ENCODE data around the gene CCDC180.

Gene CCDC180

GRCh38 chr9:97316904-97317303 lies 9.4 kb downstream of the CCDC180 start:
- DNase-seq (ENCODE audit: low read depth): no peak
- no peak for TF ChIP-seq CTCF (IDR thresholded peaks at IDR 0.05; ENCODE audit: low read depth, low read length, missing control alignments)
- no peak overlapping the region for H3K4me3 ChIP-seq (ENCODE audit: low read depth, low read length)

- no peak for DNase-seq (ENCODE audit: low read depth)
- no peak overlapping the region for H3K4me3 ChIP-seq (ENCODE audit: low read depth, low read length)
- no peak for TF ChIP-seq CTCF (IDR thresholded peaks at IDR 0.05; ENCODE audit: low read depth, low read length, missing control alignments)
Observed at GRCh38 chr9:97318433-97318832, 11.0 kb downstream of the CCDC180 start.

GRCh38 chr9:97319395-97319794 lies 11.9 kb downstream of the CCDC180 start:
- no peak for DNase-seq (ENCODE audit: low read depth)
- no peak for TF ChIP-seq CTCF (IDR thresholded peaks at IDR 0.05; ENCODE audit: low read depth, low read length, missing control alignments)
- H3K4me3 ChIP-seq (ENCODE audit: low read depth, low read length): no peak overlapping the region

- no peak for TF ChIP-seq CTCF (IDR thresholded peaks at IDR 0.05; ENCODE audit: low read depth, low read length, missing control alignments)
- no peak for DNase-seq (ENCODE audit: low read depth)
- no peak overlapping the region for H3K4me3 ChIP-seq (ENCODE audit: low read depth, low read length)
Observed at GRCh38 chr9:97320080-97320642, 12.7 kb downstream of the CCDC180 start.

GRCh38 chr9:97321251-97321650 lies 13.8 kb downstream of the CCDC180 start:
- TF ChIP-seq CTCF (IDR thresholded peaks at IDR 0.05; ENCODE audit: low read depth, low read length, missing control alignments): no peak

GRCh38 chr9:97321691-97322090 lies 14.2 kb downstream of the CCDC180 start:
- no peak for TF ChIP-seq CTCF (IDR thresholded peaks at IDR 0.05; ENCODE audit: low read depth, low read length, missing control alignments)
- H3K4me3 ChIP-seq (ENCODE audit: low read depth, low read length): no peak overlapping the region
- no peak for DNase-seq (ENCODE audit: low read depth)

More at GRCh38 chr9:97321251-97321650, 13.8 kb downstream of the CCDC180 start:
- no peak overlapping the region for H3K4me3 ChIP-seq (ENCODE audit: low read depth, low read length)
- DNase-seq (ENCODE audit: low read depth): no peak

GRCh38 chr9:97322105-97322504 lies 14.6 kb downstream of the CCDC180 start:
- TF ChIP-seq CTCF (IDR thresholded peaks at IDR 0.05; ENCODE audit: low read depth, low read length, missing control alignments): no peak
- DNase-seq (ENCODE audit: low read depth): no peak

More at GRCh38 chr9:97322105-97322504, 14.6 kb downstream of the CCDC180 start:
- H3K4me3 ChIP-seq (ENCODE audit: low read depth, low read length): no peak overlapping the region

Data from GM12864 (cell line).